CD4-positive, alpha-beta T cell treated with Interleukin-1 beta for 1 hour (primary cell): ENCODE results near the gene HAND1.

Experiments used
- DNase-seq, 2 donors: peaks; one replicate each; pipeline ENCODE4 v3.0.0-alpha.2; 2020 to 2022

Gene HAND1

GRCh38 chr5:154477382-154478223 is 424 bp downstream of the HAND1 start:
- no peak for DNase-seq

GRCh38 chr5:154476354-154477205 is 1.4 kb downstream of the HAND1 start:
- DNase-seq = no peak

- DNase-seq = no peak
These were observed 2.3 kb downstream of the HAND1 start for GRCh38 chr5:154475591-154476353.

GRCh38 chr5:154474396-154475334 is 3.4 kb downstream of the HAND1 start:
- no peak for DNase-seq

GRCh38 chr5:154473581-154474283 is 4.3 kb downstream of the HAND1 start:
- no peak for DNase-seq

- no peak for DNase-seq
These were observed 5.0 kb downstream of the HAND1 start for GRCh38 chr5:154472871-154473580.

- DNase-seq = no peak
These were observed 6.8 kb downstream of the HAND1 start for GRCh38 chr5:154470947-154471870.

- DNase-seq = no peak
These were observed 7.9 kb downstream of the HAND1 start for GRCh38 chr5:154470137-154470536.

- peak; percentile 58 to 62 for DNase-seq
These were observed 10.2 kb downstream of the HAND1 start for GRCh38 chr5:154467655-154468354.

- no peak for DNase-seq
These were observed 11.4 kb downstream of the HAND1 start for GRCh38 chr5:154466671-154467070.

GRCh38 chr5:154466147-154466546 is 11.9 kb downstream of the HAND1 start:
- no peak for DNase-seq

GRCh38 chr5:154465169-154465568 is 12.9 kb downstream of the HAND1 start:
- DNase-seq = peak in 1 of 2 donors; percentile 25

- DNase-seq = no peak
These were observed 13.6 kb downstream of the HAND1 start for GRCh38 chr5:154464438-154464837.

- DNase-seq = no peak
These were observed 16.5 kb downstream of the HAND1 start for GRCh38 chr5:154461531-154461930.

- DNase-seq = no peak
These were observed 17.9 kb downstream of the HAND1 start for GRCh38 chr5:154460172-154460571.

GRCh38 chr5:154459015-154459414 is 19.0 kb downstream of the HAND1 start:
- DNase-seq = no peak

- no peak for DNase-seq
These were observed 21.5 kb downstream of the HAND1 start for GRCh38 chr5:154456540-154456939.

- DNase-seq = no peak
These were observed 22.4 kb downstream of the HAND1 start for GRCh38 chr5:154455585-154455984.

GRCh38 chr5:154451957-154452356 is 26.1 kb downstream of the HAND1 start:
- DNase-seq = no peak
